Stomach smooth muscle (tissue), 2 donors: Measurements from ENCODE around the gene RBM24.

Source experiments
- H3K27ac ChIP-seq: one replicate; pipeline ENCODE4 v1.7.0; 2013; ENCODE audit warnings: mild to moderate bottlenecking, low read length, inconsistent platforms
- H3K27me3 ChIP-seq, 2 donors: one replicate each; pipeline ENCODE4 v1.7.0; 2013; ENCODE audit warnings: low read length in 2 of 2; ENCODE audit not compliant: insufficient read depth in 2 of 2, control insufficient read depth in 1 of 2
- H3K36me3 ChIP-seq, 2 donors: one replicate each; pipeline ENCODE4 v1.7.0; 2013; ENCODE audit warnings: low read length in 2 of 2; ENCODE audit not compliant: control insufficient read depth in 2 of 2, insufficient read depth in 2 of 2
- H3K4me1 ChIP-seq: one replicate; pipeline ENCODE4 v1.7.0; 2013; ENCODE audit warnings: low read length; ENCODE audit not compliant: control insufficient read depth, insufficient read depth
- H3K4me3 ChIP-seq, 2 donors: one replicate each; pipeline ENCODE4 v1.7.0; 2013; ENCODE audit warnings: low read length in 2 of 2
- H3K9ac ChIP-seq, 2 donors: one replicate each; pipeline ENCODE4 v1.7.0; 2013; ENCODE audit warnings: low read length in 2 of 2, mild to moderate bottlenecking in 1 of 2
- H3K9me3 ChIP-seq, 2 donors: one replicate each; pipeline ENCODE4 v1.7.0; 2013; ENCODE audit warnings: low read length in 2 of 2; ENCODE audit not compliant: control insufficient read depth in 2 of 2
- donor health status: healthy.
- donor health status: Pancreatic carcinoma.

Gene RBM24

DNA sequence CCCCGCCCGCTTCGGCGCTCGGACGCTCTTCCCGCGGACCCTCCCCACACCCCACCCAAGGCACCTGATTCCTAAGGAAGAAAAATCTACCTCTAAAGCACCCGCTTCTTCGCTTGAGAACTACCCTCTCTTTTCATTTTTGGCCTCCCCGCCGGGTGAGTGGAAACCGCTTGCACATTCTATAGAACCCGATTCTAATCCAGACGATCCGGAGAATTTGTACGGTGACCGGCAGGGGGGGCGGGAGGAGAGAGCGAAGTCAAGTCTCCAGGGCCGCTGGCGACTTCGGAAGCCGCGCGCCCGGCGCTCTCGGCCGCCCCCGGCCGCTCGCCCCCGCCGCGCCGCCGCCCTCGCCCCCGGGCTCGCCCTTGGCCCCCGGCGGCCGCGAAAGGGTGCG lies at the start of gene RBM24:
RBM24 (plus strand) TSS at position 262 of the 397 bp plus-strand sequence. CDS start 221 bp downstream, outside the sequence.
- Histone ChIP-seq H3K4me1 (peaks cover 32% of the 10 kb centered on the region), H3K4me3 (peak within 1 kb of the TSS; percentile 69 to 97), H3K27me3 (no peaks in the 10 kb centered on the region), H3K9me3 (no peaks in the 10 kb centered on the region), H3K9ac (peak within 1 kb of the TSS; percentile 88 to 95), H3K27ac (peak within 1 kb of the TSS; percentile 90), H3K36me3 (peaks cover 0 to under 1% of the 10 kb centered on the region in 2 donors)

DNA sequence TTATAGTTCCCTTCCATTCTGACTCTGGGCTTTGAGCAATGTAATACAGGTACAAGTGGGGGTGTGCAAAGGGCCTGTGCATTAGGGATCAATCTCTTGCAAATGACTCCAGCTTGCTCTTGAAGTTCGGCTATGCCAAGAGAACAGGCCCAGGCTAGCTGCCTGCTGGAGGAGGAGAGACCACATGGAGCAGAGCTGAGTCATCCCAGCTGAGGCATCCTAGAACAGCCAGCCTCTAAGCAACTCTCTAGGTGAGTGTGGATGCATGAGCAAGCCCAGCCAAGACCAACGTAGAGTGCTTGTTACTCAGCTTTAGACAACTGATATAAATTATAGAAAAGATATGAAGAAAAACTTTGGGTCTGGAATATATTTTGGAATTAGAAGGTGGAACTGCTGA lies 47.6 kb upstream of the RBM24 start:
- no peaks in the 10 kb centered on the region for H3K9me3 ChIP-seq
- no peak overlapping the region for H3K27ac ChIP-seq

DNA sequence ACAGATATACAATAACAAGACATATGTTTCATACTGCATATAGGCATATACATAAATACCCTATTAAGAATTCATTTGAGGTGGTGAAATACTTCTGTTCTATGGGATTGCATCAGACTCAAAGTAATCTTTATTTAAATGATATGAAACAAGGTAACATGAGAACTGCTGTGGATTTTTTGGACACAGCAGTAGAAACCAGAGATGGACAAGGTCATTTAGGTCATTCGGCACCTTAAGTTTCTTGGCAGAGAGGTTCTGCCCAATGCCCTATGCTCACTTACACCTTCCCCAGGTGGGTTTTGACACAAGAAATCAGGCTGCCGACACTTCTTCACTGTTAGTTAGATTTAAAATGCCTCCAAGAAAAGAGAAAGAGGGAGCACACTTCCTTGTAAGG lies 43.9 kb upstream of the RBM24 start:
- H3K4me3 ChIP-seq, result no peak overlapping the region
- no peaks in the 10 kb centered on the region for H3K27me3 ChIP-seq
- H3K27ac ChIP-seq, result no peak overlapping the region
- H3K9ac ChIP-seq, result no peak overlapping the region
- no peaks in the 10 kb centered on the region for H3K9me3 ChIP-seq
- no peaks in the 10 kb centered on the region for H3K36me3 ChIP-seq
- H3K4me1 ChIP-seq, result no peaks in the 10 kb centered on the region

More for the DNA sequence above, 47.6 kb upstream of the RBM24 start:
- no peaks in the 10 kb centered on the region for H3K27me3 ChIP-seq
- no peaks in the 10 kb centered on the region for H3K4me1 ChIP-seq
- H3K36me3 ChIP-seq, result no peaks in the 10 kb centered on the region
- no peak overlapping the region for H3K4me3 ChIP-seq
- H3K9ac ChIP-seq, result no peak overlapping the region

DNA sequence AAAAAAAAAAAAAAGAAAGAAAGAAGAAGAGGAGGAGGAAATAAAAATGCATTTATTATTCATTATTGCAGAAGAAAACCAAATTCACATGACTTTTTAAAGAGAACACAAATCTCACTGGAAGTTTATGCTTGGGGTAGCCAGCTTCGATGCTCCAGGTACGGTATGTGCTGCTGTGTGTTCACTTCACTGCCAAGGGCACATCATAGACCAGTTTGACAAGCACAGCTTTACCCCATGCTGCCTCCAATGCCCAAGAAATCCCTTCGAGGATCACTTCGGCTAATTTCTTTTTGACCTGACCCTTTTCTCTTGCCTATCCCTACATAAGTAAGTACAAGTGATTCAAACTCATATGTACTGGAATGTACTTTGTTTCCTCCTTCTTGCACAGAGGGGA lies 41.9 kb upstream of the RBM24 start:
- H3K4me1 ChIP-seq, result no peaks in the 10 kb centered on the region
- H3K36me3 ChIP-seq, result no peaks in the 10 kb centered on the region
- no peak overlapping the region for H3K4me3 ChIP-seq
- no peaks in the 10 kb centered on the region for H3K27me3 ChIP-seq
- H3K9me3 ChIP-seq, result no peaks in the 10 kb centered on the region
- H3K27ac ChIP-seq, result no peak overlapping the region
- no peak overlapping the region for H3K9ac ChIP-seq

DNA sequence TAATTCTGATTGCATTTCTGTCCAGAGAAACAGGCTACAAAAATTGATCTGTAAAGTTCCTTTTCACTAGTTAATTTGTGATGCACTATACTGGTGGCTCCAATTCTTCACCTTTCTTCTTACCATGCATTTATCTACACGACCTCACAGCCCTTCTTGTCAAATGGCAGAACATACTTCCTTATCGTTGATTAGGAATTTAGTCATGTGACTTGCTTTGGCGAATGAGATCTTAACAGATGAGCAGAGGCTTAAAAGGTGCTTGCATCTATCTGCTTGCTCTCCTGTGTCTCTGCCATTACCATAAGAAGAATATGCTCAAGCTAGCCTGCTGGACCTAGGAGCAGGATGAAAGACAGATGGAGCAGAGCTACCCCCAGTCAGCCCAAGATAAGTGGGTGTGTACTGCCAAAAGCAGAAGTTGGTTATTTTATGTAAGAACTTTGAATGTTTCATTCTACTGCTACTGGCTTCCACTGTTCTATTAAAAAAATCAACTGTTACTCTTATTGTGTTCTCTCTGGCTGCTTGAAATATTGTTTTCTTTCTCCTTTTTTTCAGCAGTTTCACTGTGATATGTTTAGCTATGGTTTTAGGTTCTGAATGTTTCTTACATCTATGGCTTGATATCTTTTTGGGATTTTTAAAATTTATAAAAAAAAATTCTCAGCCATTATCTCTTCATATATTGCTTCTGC lies 40.2 kb upstream of the RBM24 start:
- Histone ChIP-seq H3K36me3 (no peaks in the 10 kb centered on the region), H3K27me3 (no peaks in the 10 kb centered on the region), H3K9me3 (no peaks in the 10 kb centered on the region), H3K4me1 (no peaks in the 10 kb centered on the region), H3K9ac (no peak overlapping the region), H3K27ac (no peak overlapping the region), H3K4me3 (no peak overlapping the region)

DNA sequence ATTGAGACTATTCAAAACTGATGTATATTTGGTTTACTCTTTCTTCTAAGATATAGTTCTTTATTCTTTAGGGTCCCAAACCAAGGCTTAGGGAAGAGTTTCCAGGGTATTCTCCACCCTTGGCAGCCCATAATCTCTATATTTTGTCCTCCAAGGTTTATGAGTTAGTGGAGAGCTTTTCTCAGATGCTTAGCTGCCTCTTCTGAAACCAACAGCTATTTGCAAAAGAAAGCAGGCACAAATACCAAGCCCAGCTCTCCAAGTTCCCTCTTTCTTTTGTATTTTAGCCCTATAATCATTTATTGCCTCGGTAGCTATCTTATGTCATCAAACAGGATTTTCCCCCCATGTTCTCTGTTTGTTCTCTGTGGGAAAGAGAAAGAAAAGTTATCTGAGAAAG lies 39.1 kb upstream of the RBM24 start:
- no peak overlapping the region for H3K4me3 ChIP-seq
- no peak overlapping the region for H3K27ac ChIP-seq
- no peaks in the 10 kb centered on the region for H3K9me3 ChIP-seq
- H3K27me3 ChIP-seq, result no peaks in the 10 kb centered on the region
- no peaks in the 10 kb centered on the region for H3K4me1 ChIP-seq
- no peak overlapping the region for H3K9ac ChIP-seq
- H3K36me3 ChIP-seq, result no peaks in the 10 kb centered on the region

DNA sequence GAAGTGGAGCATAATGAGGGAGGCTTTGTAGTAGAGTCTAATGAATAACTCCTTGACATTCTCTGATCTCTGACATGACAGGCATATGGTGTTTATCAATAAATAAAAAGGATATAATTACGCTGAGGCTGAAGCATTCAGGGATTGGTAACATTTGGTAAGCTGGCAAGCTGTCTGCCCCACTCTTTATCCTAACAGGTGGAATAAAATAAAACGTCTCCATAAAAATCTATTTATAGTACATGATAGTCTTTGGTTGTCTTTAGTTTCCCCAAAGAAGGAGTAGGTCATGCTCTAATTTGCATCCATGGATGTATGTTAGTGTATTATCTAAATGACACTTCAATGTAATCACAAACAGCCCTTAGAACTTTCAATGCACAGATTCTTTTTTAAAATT lies 30.9 kb upstream of the RBM24 start:
- Histone ChIP-seq H3K9me3 (no peaks in the 10 kb centered on the region), H3K27ac (no peak overlapping the region), H3K4me1 (no peaks in the 10 kb centered on the region), H3K36me3 (no peaks in the 10 kb centered on the region), H3K27me3 (no peaks in the 10 kb centered on the region), H3K4me3 (no peak overlapping the region), H3K9ac (no peak overlapping the region)

DNA sequence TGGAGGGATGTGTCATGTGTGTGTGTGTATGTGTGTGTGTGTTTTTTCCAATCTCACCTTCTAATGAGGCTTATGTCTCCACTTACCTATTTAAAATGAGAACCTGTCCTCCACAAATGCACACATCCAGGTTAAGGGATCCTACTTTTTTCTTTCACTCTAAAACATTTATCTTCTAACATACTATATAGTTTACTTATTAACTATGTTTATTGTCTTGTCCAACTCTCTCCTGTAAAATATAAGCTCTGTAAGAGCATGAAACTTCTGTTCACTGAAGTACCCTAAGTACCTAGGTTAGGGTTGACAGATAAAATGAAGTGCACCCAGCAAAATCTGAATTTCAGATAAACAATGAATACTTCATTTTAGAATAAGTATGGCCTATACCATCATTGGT lies 29.2 kb upstream of the RBM24 start:
- Histone ChIP-seq H3K9me3 (no peaks in the 10 kb centered on the region), H3K36me3 (no peaks in the 10 kb centered on the region), H3K27me3 (no peaks in the 10 kb centered on the region), H3K27ac (no peak overlapping the region), H3K4me1 (no peaks in the 10 kb centered on the region), H3K9ac (no peak overlapping the region), H3K4me3 (no peak overlapping the region)

DNA sequence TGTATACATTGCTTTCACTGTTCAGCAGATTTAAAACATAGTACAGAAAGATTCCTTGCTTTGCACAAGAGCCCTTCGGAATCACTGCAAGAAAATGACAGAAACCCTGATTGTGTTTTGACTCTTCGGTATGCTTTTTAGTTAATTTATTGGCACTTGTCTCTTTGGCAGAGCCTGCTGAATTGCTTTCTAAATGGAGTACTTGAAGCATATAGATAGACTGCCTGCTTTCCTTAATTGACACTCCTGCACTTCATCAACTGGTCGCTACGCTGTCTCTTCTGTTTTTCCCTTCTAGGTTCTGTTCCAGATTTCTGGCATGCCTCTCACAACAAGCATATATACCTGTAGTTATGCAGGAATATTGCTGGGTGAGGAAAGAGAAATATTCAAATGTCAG lies 22.4 kb upstream of the RBM24 start:
- H3K27ac ChIP-seq, result no peak overlapping the region
- H3K4me3 ChIP-seq, result peak overlapping the region; percentile 8 to 18
- no peaks in the 10 kb centered on the region for H3K27me3 ChIP-seq
- H3K9me3 ChIP-seq, result no peaks in the 10 kb centered on the region
- H3K9ac ChIP-seq, result no peak overlapping the region
- H3K36me3 ChIP-seq, result no peaks in the 10 kb centered on the region
- H3K4me1 ChIP-seq, result no peaks in the 10 kb centered on the region

DNA sequence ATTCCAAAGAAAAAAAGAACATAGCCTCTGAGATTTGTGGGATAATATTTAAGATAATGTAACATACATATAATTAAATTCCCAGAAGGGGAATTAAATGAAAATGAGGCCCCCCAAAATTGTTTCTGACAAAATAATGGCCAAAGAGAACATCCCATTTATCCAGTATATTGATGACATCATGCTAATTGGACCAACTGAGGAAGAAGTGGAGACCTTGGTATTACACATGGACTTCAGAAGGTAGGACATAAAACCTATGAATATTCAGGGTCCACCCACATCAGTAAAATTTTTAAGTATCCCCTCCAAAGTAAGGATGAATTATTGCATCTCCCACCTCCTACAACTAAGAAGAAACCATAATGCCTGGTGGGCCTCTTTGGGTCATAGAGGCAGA lies 15.6 kb upstream of the RBM24 start:
- Histone ChIP-seq H3K9me3 (no peaks in the 10 kb centered on the region), H3K27me3 (no peaks in the 10 kb centered on the region), H3K36me3 (no peaks in the 10 kb centered on the region), H3K9ac (no peak overlapping the region), H3K4me3 (no peak overlapping the region), H3K27ac (no peak overlapping the region), H3K4me1 (peaks cover 8% of the 10 kb centered on the region)

DNA sequence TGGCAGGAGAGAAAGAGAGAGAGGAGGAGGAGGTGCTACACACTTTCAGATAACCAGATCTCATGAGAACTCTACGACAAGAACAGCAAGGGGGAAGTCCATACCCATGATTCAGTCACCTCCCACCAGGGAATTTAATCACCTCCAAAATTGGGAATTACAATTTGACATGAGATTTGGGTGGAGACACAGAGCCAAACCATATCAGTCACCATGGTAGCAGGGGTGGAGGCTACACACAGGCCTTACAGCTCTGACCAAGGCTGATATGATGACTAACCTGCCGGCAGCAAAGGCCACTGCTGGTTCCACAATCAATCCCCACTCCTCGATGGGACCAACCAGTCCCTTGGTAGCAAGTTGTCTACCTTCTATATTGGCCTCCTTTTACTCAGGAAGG lies 13.6 kb upstream of the RBM24 start:
- no peaks in the 10 kb centered on the region for H3K27me3 ChIP-seq
- H3K9ac ChIP-seq, result no peak overlapping the region
- no peaks in the 10 kb centered on the region for H3K9me3 ChIP-seq
- peaks cover 8% of the 10 kb centered on the region for H3K4me1 ChIP-seq
- no peaks in the 10 kb centered on the region for H3K36me3 ChIP-seq
- H3K4me3 ChIP-seq, result no peak overlapping the region
- no peak overlapping the region for H3K27ac ChIP-seq
